OCI-LY7 (cell line): ENCODE measurements around the gene FMNL2. TPM values are rescaled to one million over a fixed set of nuclear protein-coding genes. Genes with fewer than 3 reads are reported as not detected.

Experiments
- BruUV-seq: library from RNA; stranded (reverse); fragments of 400-500 nt; replicated peaks from 2 replicates; lab custom pipeline; 2021; lab: Mats Ljungman, UMichigan
- CTCF ChIA-PET: fragments of 300-600 bp; sonication (Branson Sonifier 250); formaldehyde crosslinking; loops from one replicate; lab custom pipeline; 2022; ENCODE audit warnings: antibody characterized with exemption; ENCODE audit not compliant: unreplicated experiment; lab: Charles Lee
- POLR2A ChIA-PET: fragments of 300-600 bp; sonication (Branson Sonifier 250); formaldehyde crosslinking; loops from one replicate; lab custom pipeline; 2022; ENCODE audit warnings: antibody characterized with exemption; lab: Charles Lee
- DNase-seq: peaks from one replicate; pipeline ENCODE4 v3.0.0-alpha.2; 2015; ENCODE audit warnings: low spot score
- H2AFZ ChIP-seq: fragments of 200-600 bp; sonication (generic), shearing (Covaris generic); 2 replicates; pipeline ENCODE4 v1.6.1; 2014; ENCODE audit warnings: mild to moderate bottlenecking, antibody characterized with exemption, low read length, moderate library complexity
- H3K27ac ChIP-seq: fragments of 200-600 bp; sonication (generic); 2 replicates; pipeline ENCODE4 v1.5.1; 2014; ENCODE audit warnings: mixed run types, low read depth, mild to moderate bottlenecking, moderate library complexity, low read length, inconsistent platforms; ENCODE audit not compliant: poor library complexity, severe bottlenecking
- H3K36me3 ChIP-seq: fragments of 200-600 bp; sonication (generic); 2 replicates; pipeline ENCODE4 v1.6.1; 2014; ENCODE audit warnings: mild to moderate bottlenecking, antibody characterized with exemption, low read length, moderate library complexity, mixed read lengths; ENCODE audit not compliant: insufficient read depth
- H3K4me1 ChIP-seq: fragments of 200-600 bp; sonication (generic); 2 replicates; pipeline ENCODE4 v1.5.1; 2014; ENCODE audit warnings: mild to moderate bottlenecking, low read length; ENCODE audit not compliant: insufficient read depth, poor library complexity, severe bottlenecking
- H3K4me2 ChIP-seq: fragments of 200-600 bp; sonication (generic); 2 replicates; pipeline ENCODE4 v1.6.1; 2014; ENCODE audit warnings: mild to moderate bottlenecking, low read length
- H3K4me3 ChIP-seq: fragments of 200-600 bp; sonication (generic); 2 replicates; pipeline ENCODE4 v1.5.1; 2014; ENCODE audit warnings: mild to moderate bottlenecking, low read depth, low read length; ENCODE audit not compliant: poor library complexity, severe bottlenecking
- H3K79me2 ChIP-seq: fragments of 200-600 bp; sonication (generic); 2 replicates; pipeline ENCODE4 v1.6.1; 2016; ENCODE audit warnings: low read depth, mild to moderate bottlenecking, low read length, moderate library complexity, mixed read lengths; ENCODE audit not compliant: insufficient read depth
- H3K9me2 ChIP-seq: fragments of 200-600 bp; sonication (generic); 2 replicates; pipeline ENCODE4 v1.6.1; 2016; ENCODE audit warnings: mild to moderate bottlenecking, low read length, mixed read lengths; ENCODE audit not compliant: insufficient read depth
- H3K9me3 ChIP-seq: fragments of 200-600 bp; sonication (generic); 2 replicates; pipeline ENCODE4 v1.6.1; 2014; ENCODE audit warnings: mild to moderate bottlenecking, mixed run types, low read length, mixed read lengths
- H4K20me1 ChIP-seq: fragments of 200-600 bp; sonication (generic); 2 replicates; pipeline ENCODE4 v1.6.1; 2014; ENCODE audit warnings: mild to moderate bottlenecking, antibody characterized with exemption, low read length, moderate library complexity, mixed read lengths; ENCODE audit not compliant: insufficient read depth
- EZH2phosphoT487 ChIP-seq: fragments of 200-600 bp; sonication (generic); IDR thresholded peaks from 2 replicates; pipeline ENCODE4 v1.6.1; 2018; ENCODE audit warnings: low read depth, borderline replicate concordance, mild to moderate bottlenecking, mixed run types, antibody characterized with exemption, low read length, moderate library complexity, mixed read lengths
- intact Hi-C: fragments of 100-400 bp; cut with micrococcal nuclease; formaldehyde crosslinking; loops from one replicate; pipeline ENCODE4 v1.10.0; 2022; ENCODE audit not compliant: unreplicated experiment
- total RNA-seq, 2 experiments: library from RNA; depleted of rRNA in 1 of 2; stranded (reverse); fragments of >200 nt in 1 of 2; shearing (Covaris generic) in 1 of 2; gene quantifications; 2 replicates each; pipeline ENCODE4 v1.2.3, GENCODE V29; 2014 to 2022
- TF ChIP-seq, protein P1 (sequence below): fragments of 200-600 bp; sonication (generic); conservative IDR thresholded peaks from 2 replicates; pipeline ENCODE4 v1.5.1; 2014; ENCODE audit warnings: mild to moderate bottlenecking, antibody characterized with exemption, low read length, moderate library complexity, mixed read lengths

FMNL2 gene
- total RNA-seq, 2 experiments from 2014 or later: 0.03 to 0.21 TPM

GRCh38 chr2:152513681-152514080, 178.7 kb downstream of the FMNL2 start:
- BruUV-seq: no TSS peak
- Histone ChIP-seq H3K9me2 (no peaks in the 10 kb centered on the region), H3K36me3 (no peaks in the 10 kb centered on the region), H3K4me2 (no peak overlapping the region), H3K79me2 (no peaks in the 10 kb centered on the region), H3K4me3 (no peak overlapping the region), H3K9me3 (no peaks in the 10 kb centered on the region), H4K20me1 (no peaks in the 10 kb centered on the region), H3K4me1 (no peaks in the 10 kb centered on the region), H2AFZ (no peak overlapping the region), H3K27ac (no peak overlapping the region)
- intact Hi-C loops: no loop called here
- POLR2A ChIA-PET: no interaction called here
- CTCF ChIA-PET: no interaction called here
- no peak for DNase-seq
- TF ChIP-seq EZH2phosphoT487: no peak
- TF ChIP-seq, protein P1, sequence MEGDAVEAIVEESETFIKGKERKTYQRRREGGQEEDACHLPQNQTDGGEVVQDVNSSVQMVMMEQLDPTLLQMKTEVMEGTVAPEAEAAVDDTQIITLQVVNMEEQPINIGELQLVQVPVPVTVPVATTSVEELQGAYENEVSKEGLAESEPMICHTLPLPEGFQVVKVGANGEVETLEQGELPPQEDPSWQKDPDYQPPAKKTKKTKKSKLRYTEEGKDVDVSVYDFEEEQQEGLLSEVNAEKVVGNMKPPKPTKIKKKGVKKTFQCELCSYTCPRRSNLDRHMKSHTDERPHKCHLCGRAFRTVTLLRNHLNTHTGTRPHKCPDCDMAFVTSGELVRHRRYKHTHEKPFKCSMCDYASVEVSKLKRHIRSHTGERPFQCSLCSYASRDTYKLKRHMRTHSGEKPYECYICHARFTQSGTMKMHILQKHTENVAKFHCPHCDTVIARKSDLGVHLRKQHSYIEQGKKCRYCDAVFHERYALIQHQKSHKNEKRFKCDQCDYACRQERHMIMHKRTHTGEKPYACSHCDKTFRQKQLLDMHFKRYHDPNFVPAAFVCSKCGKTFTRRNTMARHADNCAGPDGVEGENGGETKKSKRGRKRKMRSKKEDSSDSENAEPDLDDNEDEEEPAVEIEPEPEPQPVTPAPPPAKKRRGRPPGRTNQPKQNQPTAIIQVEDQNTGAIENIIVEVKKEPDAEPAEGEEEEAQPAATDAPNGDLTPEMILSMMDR: no peak

DNA sequence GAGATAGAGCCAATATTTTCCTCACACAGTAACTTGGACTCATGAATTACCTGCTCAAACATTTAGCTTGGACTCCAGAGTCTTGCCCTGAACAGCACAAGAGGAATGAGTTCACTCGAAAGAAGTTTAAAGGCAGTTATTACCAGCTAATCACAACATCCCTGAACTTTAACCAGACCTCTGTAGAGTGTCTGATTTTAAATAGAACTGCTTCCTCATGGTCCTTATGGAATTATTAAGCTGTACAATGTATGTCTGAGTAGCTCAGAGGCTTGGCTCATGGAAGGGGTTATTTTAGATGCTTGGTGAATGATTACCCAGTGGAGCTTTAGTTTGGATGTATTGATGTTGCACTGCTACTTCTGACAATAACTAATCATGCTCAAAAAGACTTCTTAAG, 183.1 kb downstream of the FMNL2 start:
- no peaks in the 10 kb centered on the region for H3K9me3 ChIP-seq
- H3K4me3 ChIP-seq: no peak overlapping the region
- no peak for DNase-seq
- BruUV-seq: no TSS peak
- TF ChIP-seq, protein P1: no peak
- no peak for TF ChIP-seq EZH2phosphoT487
- ChIA-PET CTCF (no interaction called here), POLR2A (interaction anchor here (0.6 to 1.1 kb wide), 2 partner anchors 10 to 11 kb away, joined by 3 to 4 read pairs; no protein-coding TSS in a partner anchor)
- H4K20me1 ChIP-seq: no peaks in the 10 kb centered on the region
- H2AFZ ChIP-seq: no peak overlapping the region
- intact Hi-C loops: no loop called here
- H3K4me1 ChIP-seq: no peaks in the 10 kb centered on the region
- H3K27ac ChIP-seq: no peak overlapping the region
- H3K4me2 ChIP-seq: no peak overlapping the region
- H3K9me2 ChIP-seq: no peaks in the 10 kb centered on the region
- no peaks in the 10 kb centered on the region for H3K79me2 ChIP-seq
- no peaks in the 10 kb centered on the region for H3K36me3 ChIP-seq

GRCh38 chr2:152518641-152519580, 183.9 kb downstream of the FMNL2 start:
- H3K4me1 ChIP-seq: no peaks in the 10 kb centered on the region
- BruUV-seq: no TSS peak
- intact Hi-C loops: no loop called here
- H4K20me1 ChIP-seq: no peaks in the 10 kb centered on the region
- ChIA-PET POLR2A (interaction anchor here (0.6 to 1.1 kb wide), 3 partner anchors 9 to 473 kb away, joined by 3 to 4 read pairs (median 3); no protein-coding TSS in a partner anchor), CTCF (no interaction called here)
- H3K4me2 ChIP-seq: no peak overlapping the region
- no peaks in the 10 kb centered on the region for H3K79me2 ChIP-seq
- no peak overlapping the region for H3K4me3 ChIP-seq
- no peaks in the 10 kb centered on the region for H3K36me3 ChIP-seq
- no peaks in the 10 kb centered on the region for H3K9me2 ChIP-seq
- H2AFZ ChIP-seq: no peak overlapping the region
- DNase-seq: no peak
- no peaks in the 10 kb centered on the region for H3K9me3 ChIP-seq
- H3K27ac ChIP-seq: no peak overlapping the region
- no peak for TF ChIP-seq EZH2phosphoT487
- TF ChIP-seq, protein P1: no peak
